ENCODE results near the gene KERA.

Gene KERA

GRCh38 chr12:91061091-91061490, 3.3 kb upstream of the KERA start:
- Histone ChIP-seq H3K9me3 (ENCODE audit: severe bottlenecking) (no peaks in the 10 kb centered on the region), H3K4me1 (ENCODE audit: insufficient read depth, poor library complexity, severe bottlenecking) (no peaks in the 10 kb centered on the region), H3K27ac (ENCODE audit: poor library complexity, severe bottlenecking) (no peak overlapping the region), H3K27me3 (ENCODE audit: insufficient read depth, poor library complexity, severe bottlenecking) (no peaks in the 10 kb centered on the region), H3K4me3 (ENCODE audit: severe bottlenecking) (no peak overlapping the region), H3K36me3 (ENCODE audit: low read depth) (no peaks in the 10 kb centered on the region)
- ATAC-seq (ENCODE audit: low read depth) (no peak), DNase-seq (ENCODE audit: low spot score) (no peak)
- TF ChIP-seq, protein P1, sequence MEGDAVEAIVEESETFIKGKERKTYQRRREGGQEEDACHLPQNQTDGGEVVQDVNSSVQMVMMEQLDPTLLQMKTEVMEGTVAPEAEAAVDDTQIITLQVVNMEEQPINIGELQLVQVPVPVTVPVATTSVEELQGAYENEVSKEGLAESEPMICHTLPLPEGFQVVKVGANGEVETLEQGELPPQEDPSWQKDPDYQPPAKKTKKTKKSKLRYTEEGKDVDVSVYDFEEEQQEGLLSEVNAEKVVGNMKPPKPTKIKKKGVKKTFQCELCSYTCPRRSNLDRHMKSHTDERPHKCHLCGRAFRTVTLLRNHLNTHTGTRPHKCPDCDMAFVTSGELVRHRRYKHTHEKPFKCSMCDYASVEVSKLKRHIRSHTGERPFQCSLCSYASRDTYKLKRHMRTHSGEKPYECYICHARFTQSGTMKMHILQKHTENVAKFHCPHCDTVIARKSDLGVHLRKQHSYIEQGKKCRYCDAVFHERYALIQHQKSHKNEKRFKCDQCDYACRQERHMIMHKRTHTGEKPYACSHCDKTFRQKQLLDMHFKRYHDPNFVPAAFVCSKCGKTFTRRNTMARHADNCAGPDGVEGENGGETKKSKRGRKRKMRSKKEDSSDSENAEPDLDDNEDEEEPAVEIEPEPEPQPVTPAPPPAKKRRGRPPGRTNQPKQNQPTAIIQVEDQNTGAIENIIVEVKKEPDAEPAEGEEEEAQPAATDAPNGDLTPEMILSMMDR (IDR thresholded peaks at IDR 0.05; ENCODE audit: poor library complexity, severe bottlenecking) = no peak

- H3K4me3 ChIP-seq (ENCODE audit: severe bottlenecking) = no peak overlapping the region
- TF ChIP-seq, protein P1 (IDR thresholded peaks at IDR 0.05; ENCODE audit: poor library complexity, severe bottlenecking) = no peak
- DNase-seq (ENCODE audit: low spot score) (no peak), ATAC-seq (ENCODE audit: low read depth) (no peak)
- H3K27ac ChIP-seq (ENCODE audit: poor library complexity, severe bottlenecking) = no peak overlapping the region
- H3K27me3 ChIP-seq (ENCODE audit: insufficient read depth, poor library complexity, severe bottlenecking) = no peaks in the 10 kb centered on the region
- H3K36me3 ChIP-seq (ENCODE audit: low read depth) = no peaks in the 10 kb centered on the region
- no peaks in the 10 kb centered on the region for H3K4me1 ChIP-seq (ENCODE audit: insufficient read depth, poor library complexity, severe bottlenecking)
- no peaks in the 10 kb centered on the region for H3K9me3 ChIP-seq (ENCODE audit: severe bottlenecking)
Measured at GRCh38 chr12:91059211-91059610, 1.4 kb upstream of the KERA start.

GRCh38 chr12:91058786-91059185, 962 bp upstream of the KERA start:
- Histone ChIP-seq H3K27ac (ENCODE audit: poor library complexity, severe bottlenecking) (no peak overlapping the region), H3K9me3 (ENCODE audit: severe bottlenecking) (no peaks in the 10 kb centered on the region), H3K36me3 (ENCODE audit: low read depth) (no peaks in the 10 kb centered on the region), H3K27me3 (ENCODE audit: insufficient read depth, poor library complexity, severe bottlenecking) (no peaks in the 10 kb centered on the region), H3K4me1 (ENCODE audit: insufficient read depth, poor library complexity, severe bottlenecking) (no peaks in the 10 kb centered on the region), H3K4me3 (ENCODE audit: severe bottlenecking) (no peak overlapping the region)
- TF ChIP-seq, protein P1 (IDR thresholded peaks at IDR 0.05; ENCODE audit: poor library complexity, severe bottlenecking) = no peak
- ATAC-seq (ENCODE audit: low read depth) (no peak), DNase-seq (ENCODE audit: low spot score) (no peak)

DNA sequence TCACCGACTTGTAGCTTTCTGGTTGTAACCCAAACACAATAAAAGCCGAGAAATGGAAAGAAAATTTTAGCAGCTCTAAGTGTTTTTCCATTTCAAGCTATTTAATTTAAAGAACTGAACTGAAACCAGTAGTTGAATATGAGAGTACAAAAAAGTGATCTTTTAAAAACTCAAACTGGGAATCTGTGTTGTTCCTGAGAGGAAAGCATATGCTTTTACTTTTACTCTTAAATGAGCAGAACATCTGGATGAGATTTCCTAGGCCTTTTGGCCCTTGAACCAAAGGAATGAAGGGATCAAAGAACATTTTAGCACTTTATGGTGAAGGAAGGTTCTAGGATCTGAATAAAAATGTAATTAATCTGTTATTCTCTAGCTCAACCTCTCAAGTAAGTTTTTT, 1.3 kb downstream of the KERA start:
- no peaks in the 10 kb centered on the region for H3K27me3 ChIP-seq (ENCODE audit: insufficient read depth, poor library complexity, severe bottlenecking)
- TF ChIP-seq, protein P1 (IDR thresholded peaks at IDR 0.05; ENCODE audit: poor library complexity, severe bottlenecking) = no peak
- H3K9me3 ChIP-seq (ENCODE audit: severe bottlenecking) = no peaks in the 10 kb centered on the region
- ATAC-seq (ENCODE audit: low read depth) = no peak
- no peak overlapping the region for H3K27ac ChIP-seq (ENCODE audit: poor library complexity, severe bottlenecking)
- no peaks in the 10 kb centered on the region for H3K36me3 ChIP-seq (ENCODE audit: low read depth)
- H3K4me3 ChIP-seq (ENCODE audit: severe bottlenecking) = no peak overlapping the region
- DNase-seq (ENCODE audit: low spot score) = no peak
- no peaks in the 10 kb centered on the region for H3K4me1 ChIP-seq (ENCODE audit: insufficient read depth, poor library complexity, severe bottlenecking)

GRCh38 chr12:91055976-91056375, 1.8 kb downstream of the KERA start:
- H3K9me3 ChIP-seq (ENCODE audit: severe bottlenecking) = no peaks in the 10 kb centered on the region
- H3K36me3 ChIP-seq (ENCODE audit: low read depth) = no peaks in the 10 kb centered on the region
- no peak for ATAC-seq (ENCODE audit: low read depth)
- no peak overlapping the region for H3K4me3 ChIP-seq (ENCODE audit: severe bottlenecking)
- no peaks in the 10 kb centered on the region for H3K4me1 ChIP-seq (ENCODE audit: insufficient read depth, poor library complexity, severe bottlenecking)
- no peaks in the 10 kb centered on the region for H3K27me3 ChIP-seq (ENCODE audit: insufficient read depth, poor library complexity, severe bottlenecking)
- H3K27ac ChIP-seq (ENCODE audit: poor library complexity, severe bottlenecking) = no peak overlapping the region
- DNase-seq (ENCODE audit: low spot score) = no peak
- TF ChIP-seq, protein P1 (IDR thresholded peaks at IDR 0.05; ENCODE audit: poor library complexity, severe bottlenecking) = no peak
